ENCODE results near the gene M1AP.

M1AP gene

DNA sequence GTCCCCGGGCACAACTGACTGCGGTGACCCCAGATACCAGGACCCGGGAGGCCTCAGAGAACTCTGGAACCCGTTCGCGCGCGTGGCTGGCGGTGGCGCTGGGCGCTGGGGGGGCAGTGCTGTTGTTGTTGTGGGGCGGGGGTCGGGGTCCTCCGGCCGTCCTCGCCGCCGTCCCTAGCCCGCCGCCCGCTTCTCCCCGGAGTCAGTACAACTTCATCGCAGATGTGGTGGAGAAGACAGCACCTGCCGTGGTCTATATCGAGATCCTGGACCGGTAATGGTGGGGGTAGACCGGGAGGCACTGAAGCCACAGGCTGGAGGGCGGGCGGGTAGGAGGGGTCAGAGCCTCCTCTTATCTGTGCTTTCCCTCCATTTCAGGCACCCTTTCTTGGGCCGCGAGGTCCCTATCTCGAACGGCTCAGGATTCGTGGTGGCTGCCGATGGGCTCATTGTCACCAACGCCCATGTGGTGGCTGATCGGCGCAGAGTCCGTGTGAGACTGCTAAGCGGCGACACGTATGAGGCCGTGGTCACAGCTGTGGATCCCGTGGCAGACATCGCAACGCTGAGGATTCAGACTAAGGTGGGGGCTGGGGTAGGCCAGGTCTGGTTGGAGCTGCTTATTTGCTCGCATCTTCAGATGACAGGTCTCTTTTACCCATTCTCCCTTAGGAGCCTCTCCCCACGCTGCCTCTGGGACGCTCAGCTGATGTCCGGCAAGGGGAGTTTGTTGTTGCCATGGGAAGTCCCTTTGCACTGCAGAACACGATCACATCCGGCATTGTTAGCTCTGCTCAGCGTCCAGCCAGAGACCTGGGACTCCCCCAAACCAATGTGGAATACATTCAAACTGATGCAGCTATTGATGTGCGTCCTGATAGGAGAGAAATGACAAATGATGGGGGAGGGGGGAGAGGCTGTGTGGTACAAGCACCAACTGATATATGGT is 117.6 kb downstream of the M1AP start:
- peak; percentile 47 for DNase-seq (ENCODE audit: low read depth)
- peak overlapping the region; percentile 98 for H3K4me3 ChIP-seq (ENCODE audit: control insufficient read depth, low read depth, low read length)
- TF ChIP-seq, protein P1, sequence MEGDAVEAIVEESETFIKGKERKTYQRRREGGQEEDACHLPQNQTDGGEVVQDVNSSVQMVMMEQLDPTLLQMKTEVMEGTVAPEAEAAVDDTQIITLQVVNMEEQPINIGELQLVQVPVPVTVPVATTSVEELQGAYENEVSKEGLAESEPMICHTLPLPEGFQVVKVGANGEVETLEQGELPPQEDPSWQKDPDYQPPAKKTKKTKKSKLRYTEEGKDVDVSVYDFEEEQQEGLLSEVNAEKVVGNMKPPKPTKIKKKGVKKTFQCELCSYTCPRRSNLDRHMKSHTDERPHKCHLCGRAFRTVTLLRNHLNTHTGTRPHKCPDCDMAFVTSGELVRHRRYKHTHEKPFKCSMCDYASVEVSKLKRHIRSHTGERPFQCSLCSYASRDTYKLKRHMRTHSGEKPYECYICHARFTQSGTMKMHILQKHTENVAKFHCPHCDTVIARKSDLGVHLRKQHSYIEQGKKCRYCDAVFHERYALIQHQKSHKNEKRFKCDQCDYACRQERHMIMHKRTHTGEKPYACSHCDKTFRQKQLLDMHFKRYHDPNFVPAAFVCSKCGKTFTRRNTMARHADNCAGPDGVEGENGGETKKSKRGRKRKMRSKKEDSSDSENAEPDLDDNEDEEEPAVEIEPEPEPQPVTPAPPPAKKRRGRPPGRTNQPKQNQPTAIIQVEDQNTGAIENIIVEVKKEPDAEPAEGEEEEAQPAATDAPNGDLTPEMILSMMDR (conservative IDR thresholded peaks at IDR 0.05; ENCODE audit: control insufficient read depth, insufficient read depth, low read depth, low read length) = no peak

DNA sequence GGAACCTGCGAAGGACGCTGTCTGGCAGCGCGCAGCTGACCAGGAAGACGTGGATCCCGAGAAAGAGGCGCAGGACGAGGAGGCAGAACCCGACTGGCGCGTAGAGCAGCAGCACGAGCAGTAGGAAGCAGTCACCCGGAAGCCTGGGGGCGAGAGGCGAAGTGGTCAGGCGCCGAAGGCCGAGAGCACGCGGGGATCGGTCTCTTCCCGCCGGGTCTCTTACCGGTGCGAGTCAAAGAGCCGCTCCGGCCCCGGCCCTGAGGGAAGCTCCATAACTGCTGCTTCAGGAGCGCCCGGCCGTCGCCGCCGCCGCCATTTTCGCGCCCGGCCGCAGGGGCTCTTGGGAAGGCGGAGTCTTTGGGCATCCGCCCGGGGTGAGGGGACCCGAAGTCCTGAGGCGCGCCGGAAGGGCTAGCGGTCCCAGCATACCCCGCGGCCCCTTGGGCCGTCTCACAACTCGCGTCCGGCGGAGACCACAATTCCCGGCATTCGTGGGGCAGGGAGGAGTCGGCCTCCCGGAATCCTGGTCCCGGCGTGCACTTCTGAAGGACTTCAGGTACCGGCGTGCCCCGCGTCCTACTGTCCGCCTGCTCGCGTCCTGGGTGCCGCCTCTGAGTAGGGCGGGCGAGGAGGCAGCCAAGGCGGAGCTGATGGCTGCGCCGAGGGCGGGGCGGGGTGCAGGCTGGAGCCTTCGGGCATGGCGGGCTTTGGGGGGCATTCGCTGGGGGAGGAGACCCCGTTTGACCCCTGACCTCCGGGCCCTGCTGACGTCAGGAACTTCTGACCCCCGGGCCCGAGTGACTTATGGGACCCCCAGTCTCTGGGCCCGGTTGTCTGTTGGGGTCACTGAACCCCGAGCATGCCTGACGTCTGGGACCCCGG is 118.5 kb downstream of the M1AP start, which contains the start of the genes AUP1 and HTRA2:
AUP1 (minus strand) TSS at position 350 of the 882 bp plus-strand sequence; CDS start at position 273, 77 bp downstream.
HTRA2 (plus strand) TSS at position 577 of the 882 bp plus-strand sequence; CDS start at position 651, 74 bp downstream.
- DNase-seq (ENCODE audit: low read depth) = peak; percentile 99
- TF ChIP-seq, protein P1 (conservative IDR thresholded peaks at IDR 0.05; ENCODE audit: control insufficient read depth, insufficient read depth, low read depth, low read length) = no peak
- H3K4me3 ChIP-seq (ENCODE audit: control insufficient read depth, low read depth, low read length) = peak within 1 kb of the TSS; percentile 98

DNA sequence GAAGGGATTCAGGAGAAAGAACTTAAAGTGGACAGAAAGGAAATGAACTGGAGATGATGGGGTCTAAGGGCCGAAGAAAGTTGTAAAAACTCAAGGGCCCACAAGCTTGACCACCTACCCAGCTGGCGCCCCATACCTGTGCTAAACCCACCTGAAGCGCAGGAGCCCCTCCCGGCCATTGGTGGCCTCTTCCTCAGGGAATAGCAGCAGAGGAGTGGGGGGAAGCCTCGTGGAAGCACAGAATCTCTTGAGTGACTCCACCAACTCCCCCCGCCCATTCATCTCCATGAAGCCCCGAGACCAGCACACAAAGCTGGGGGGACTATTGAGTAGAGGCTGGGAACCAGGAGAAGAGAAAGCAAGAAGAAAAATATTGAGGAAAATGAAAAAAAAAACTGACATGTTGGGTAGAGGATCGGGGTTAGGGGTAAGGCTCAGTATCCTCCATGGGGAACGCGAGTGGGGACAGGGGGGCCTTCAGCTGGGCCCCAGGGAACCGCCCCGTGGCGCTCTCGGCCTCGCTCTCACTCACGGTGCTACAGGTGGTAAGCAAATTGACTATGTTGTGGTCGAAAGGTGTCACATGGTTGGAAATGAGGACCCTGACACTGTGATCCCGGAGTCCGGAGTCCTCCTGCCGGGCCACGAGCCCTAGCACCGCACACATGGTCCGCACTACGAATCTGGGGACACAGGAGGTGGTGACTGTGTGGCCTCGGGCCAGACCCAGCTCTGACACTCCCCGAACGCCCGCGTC is 119.4 kb downstream of the M1AP start:
- peak overlapping the region; percentile 98 for H3K4me3 ChIP-seq (ENCODE audit: control insufficient read depth, low read depth, low read length)
- no peak for DNase-seq (ENCODE audit: low read depth)
- TF ChIP-seq, protein P1 (conservative IDR thresholded peaks at IDR 0.05; ENCODE audit: control insufficient read depth, insufficient read depth, low read depth, low read length) = no peak

- TF ChIP-seq, protein P1 (conservative IDR thresholded peaks at IDR 0.05; ENCODE audit: control insufficient read depth, insufficient read depth, low read depth, low read length) = no peak
- DNase-seq (ENCODE audit: low read depth) = no peak
- H3K4me3 ChIP-seq (ENCODE audit: control insufficient read depth, low read depth, low read length) = no peak overlapping the region
These were observed 120.4 kb downstream of the M1AP start for GRCh38 chr2:74527741-74528140.

DNA sequence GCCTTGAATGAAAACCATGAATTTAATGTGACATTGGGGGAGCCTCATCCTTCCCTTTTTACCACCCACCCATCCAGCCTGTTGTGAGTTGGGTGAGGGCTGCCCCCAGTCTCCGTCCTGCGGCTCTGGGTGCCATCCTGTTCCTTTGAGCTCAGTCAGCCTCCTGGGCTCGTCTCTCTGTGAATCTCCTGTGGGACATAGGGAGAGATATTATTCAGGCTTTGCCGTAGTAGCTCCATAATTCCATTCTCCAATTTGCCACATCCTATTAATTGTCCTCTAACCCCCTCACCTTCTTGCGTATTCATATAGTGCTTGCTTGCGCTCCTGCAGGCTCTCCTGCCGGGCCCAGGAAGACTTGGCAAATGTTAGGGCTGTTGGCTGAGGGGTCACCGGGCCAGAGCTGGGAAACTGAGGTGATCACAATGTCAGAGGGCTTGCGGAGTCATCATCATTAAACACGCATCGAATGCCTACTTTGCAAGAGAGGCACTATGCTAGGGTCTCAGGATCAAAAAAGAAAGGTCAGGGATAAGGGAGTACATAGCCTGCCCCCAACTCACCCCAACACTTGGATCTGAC is 121.4 kb downstream of the M1AP start:
- no peak overlapping the region for H3K4me3 ChIP-seq (ENCODE audit: control insufficient read depth, low read depth, low read length)
- DNase-seq (ENCODE audit: low read depth) = no peak
- TF ChIP-seq, protein P1 (conservative IDR thresholded peaks at IDR 0.05; ENCODE audit: control insufficient read depth, insufficient read depth, low read depth, low read length) = no peak
